CD4-positive, alpha-beta T cell treated with Interleukin-15 for 1 hour (primary cell): Measurements from ENCODE around the gene SUPT3H.
"Not testable (repeated sequence)": the region's sequence is repeated elsewhere in the genome, so short reads cannot be mapped to it uniquely, and the experiment has no call there.

Experiments used
- DNase-seq: peaks from one replicate; pipeline ENCODE4 v3.0.0-alpha.2; 2020

Gene SUPT3H

DNA sequence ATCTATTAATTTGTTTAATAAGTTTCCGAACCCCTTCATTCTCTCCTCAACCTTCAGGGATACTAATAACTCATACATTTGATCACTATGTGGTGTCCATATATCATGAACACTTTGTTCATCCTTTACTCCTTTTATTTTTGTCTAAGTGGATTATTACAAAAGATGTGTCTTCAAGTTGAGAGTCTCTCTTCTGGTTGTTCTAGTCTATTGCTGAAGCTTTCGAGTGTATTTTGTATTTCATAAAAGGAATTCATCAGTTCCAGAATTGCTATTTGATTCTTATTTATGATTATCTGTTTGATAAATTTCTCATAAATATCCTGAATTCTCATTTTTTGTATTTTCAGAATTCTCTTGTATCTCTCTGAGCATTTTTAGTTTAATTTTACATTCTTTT is 146.1 kb downstream of the SUPT3H start:
- no peak for DNase-seq

DNA sequence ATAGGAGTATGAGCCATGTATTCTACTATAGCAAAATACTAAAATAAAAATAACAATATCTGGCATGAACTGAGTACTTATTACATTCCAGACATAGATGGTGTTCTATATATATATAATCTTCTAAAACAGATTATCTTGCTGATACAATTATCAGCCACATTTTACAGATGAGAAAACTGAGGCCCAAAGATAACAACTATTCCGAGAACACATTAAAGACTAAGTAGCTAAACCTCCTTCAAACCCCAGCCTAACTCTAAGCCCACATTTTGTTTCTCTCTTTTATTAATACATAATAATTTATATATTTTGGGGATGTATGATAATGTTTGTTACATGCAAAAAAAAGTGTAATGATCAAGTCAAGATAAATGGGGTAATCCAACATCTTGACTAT is 148.3 kb downstream of the SUPT3H start:
- no peak for DNase-seq

DNA sequence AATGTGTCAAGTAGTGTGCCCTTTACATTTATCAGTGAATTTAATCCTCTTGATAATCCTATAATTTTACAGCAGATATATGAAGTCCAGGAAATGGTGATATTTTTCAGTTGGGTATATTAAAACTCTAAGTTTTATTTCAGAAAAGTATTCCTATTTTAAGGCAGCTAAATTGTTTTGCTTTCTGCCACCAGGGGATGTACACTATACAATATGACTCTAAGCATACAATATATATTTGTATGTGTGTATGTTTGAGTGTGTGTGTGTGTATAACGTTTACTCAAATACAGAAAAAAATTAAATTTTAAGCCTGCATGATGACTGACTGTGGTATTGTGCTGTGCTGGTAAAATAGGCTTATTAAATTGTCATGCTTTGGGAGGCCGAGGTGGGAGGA is 151.7 kb downstream of the SUPT3H start:
- DNase-seq = no peak

DNA sequence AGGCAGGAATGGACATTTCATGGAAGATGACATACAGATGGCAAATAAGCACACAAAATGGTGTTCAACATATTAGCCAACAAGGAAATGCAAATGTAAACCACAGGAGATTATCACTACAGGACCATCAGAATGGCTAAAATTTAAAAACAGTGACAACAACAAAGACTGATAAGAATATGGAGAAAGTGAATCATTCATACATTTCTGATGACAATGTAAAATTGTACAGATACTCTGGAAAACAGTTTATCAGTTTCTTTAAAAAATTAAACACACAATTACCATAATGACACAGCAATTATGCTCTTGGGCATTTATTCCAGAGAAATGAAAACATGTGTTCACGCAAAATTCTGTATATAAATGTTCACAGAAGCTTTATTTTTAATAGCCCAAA is 155.4 kb downstream of the SUPT3H start:
- no peak for DNase-seq

DNA sequence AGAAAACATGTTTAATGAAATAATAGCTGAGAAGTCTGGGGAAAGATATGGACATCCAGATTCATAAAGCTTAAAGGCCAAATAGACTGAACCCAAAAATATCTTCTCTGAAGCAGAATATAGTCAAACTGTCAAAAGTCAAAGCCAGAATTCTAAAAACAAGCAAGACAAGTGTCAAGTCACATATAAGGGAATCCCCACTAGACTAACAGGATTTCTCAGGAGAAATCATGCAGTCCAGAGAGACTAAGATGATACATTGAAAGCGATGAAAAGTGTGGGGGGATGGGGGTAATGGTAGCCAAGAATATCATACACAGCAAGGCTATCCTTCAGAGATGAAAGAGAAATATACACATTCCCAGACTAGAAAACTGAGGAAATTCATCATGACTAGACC is 162.0 kb downstream of the SUPT3H start:
- no peak for DNase-seq

DNA sequence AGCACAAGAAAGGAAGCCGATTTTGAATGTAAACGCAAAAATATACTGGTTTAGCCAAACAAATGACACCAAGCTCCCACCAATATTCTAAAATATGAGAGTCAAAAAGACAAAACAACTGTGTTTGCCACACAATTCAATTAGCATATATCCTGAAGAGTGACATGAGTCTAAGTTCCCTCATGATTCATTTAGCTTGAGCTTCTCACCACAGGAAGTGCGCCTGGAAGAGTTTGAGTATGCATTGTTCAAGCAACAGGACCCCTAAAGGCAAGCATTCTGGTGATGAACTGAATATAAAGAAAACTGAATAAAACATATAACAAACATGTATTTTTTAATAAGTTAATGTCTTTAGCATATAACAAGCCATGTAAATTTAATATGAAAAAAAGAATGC is 164.8 kb downstream of the SUPT3H start:
- DNase-seq = no peak

DNA sequence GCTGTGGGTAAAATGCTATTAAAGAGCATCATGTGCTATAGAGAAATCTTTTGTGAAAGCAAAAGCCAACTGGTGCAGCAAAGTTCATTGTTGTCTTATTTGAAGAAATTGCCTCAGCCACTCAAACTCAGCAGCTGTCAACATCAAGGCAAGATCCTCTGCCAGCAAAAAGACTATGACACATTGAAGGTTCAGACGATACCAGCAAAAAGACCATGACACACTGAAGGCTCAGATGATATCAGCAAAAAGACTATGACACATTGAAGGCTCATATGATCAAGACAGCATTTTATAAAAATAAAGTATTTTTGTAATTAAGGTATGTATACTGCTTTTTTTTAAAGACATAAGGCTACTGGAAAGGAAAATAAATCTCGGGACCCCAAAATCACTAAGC is 168.0 kb downstream of the SUPT3H start:
- no peak for DNase-seq

DNA sequence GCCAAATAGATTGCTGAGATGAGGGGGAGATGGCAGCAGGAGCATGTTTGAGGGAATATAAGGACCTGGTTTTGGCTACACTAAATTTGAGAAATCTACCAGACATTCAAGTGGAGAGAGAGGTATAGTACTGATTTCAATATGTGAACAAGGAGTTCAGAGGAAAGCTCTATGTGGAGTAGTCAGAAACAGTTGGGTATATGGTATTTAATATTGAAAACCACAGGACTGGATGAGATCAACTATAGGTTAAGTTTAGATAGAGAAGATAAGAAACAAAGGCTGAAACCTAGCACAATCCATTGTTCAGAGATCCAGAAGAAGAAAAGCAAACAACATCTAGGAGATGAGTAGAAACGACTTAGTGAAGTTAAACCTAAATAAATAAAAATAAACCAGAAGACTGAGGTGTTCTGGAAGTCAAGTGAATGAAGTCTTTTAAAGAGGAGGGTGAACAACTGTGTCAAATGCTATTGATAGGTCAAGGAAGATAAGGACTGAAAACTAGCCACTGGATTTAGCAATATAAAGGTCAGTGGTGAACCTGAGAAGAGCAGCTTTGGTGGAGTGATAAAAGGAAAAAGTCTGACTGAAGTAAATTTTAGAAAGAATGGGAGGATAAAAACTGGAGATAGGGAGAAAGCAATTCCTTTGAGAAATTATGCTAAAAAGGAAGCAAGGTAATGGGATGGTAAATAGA is 170.8 kb downstream of the SUPT3H start:
- DNase-seq = no peak

DNA sequence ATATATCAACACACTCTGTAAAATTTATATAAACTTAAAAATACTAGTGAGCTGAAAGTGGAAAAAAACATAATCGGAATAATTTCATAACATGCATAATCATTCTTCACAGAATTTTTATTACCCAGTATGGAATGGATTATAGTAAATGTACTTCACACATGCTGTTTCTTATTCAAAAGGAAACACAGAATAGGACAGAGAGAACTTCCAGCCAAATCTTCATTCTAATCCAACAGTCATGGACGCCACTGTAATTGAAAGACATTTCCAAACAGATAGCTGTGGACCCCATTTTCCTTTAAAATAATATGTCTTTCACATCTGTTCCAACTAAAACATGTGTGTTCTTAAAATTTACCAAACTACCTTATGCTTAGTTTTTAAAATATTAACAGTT is 176.2 kb downstream of the SUPT3H start:
- DNase-seq = no peak

DNA sequence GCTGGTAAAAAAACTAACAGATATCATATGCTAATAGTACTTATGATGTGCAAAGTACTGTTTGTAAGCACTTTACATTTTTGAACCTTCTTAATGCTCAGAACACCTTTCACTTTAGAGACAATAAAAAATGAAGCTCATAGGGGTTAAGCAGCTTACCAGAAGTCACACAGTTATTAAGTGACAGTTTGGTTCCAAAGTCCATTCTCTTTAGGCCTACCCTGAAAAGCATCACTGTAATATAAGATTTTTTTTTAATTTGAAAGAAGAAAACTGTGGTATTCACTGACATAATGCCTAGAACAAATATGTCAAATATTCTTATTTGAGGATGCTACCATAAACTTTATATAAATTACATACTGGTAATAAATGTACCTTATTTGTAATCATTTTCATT is 177.2 kb downstream of the SUPT3H start:
- DNase-seq = no peak

DNA sequence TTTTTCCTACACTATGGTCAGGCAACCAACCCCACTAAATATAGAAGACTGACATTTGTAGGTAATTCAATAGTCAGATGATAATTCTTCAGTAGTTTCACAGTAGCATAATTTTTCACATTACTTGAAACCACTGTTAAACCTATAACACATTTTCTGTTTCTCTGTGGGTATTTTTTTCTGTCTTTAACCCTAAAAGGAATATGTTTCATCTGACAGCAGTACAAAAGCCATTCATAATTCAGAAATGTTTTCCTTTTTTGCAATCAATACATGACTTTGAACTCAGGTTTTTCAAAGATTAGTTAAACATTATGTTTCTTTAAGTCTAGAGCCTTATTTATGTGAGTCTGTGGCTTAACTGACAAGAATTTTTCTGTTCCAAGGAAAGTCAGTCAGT is 178.2 kb downstream of the SUPT3H start:
- no peak for DNase-seq

DNA sequence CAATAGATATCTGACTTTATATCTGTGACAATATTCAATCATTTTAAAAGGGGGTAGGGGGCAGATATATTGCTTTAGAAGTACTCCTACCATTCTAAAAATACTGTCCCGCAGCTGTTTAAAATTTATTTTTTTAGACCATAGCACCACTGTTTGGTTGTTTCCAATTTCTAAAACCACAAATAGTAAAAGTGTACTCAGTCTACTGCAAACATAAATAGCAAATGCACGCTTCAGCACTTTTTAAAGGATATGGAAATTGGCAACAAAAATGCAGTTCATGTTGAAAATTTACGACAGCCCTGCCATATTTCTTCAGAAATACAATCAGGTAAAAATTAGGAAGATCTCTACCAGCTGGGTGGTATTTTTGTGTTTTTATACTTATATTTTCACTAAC is 181.6 kb downstream of the SUPT3H start:
- no peak for DNase-seq

DNA sequence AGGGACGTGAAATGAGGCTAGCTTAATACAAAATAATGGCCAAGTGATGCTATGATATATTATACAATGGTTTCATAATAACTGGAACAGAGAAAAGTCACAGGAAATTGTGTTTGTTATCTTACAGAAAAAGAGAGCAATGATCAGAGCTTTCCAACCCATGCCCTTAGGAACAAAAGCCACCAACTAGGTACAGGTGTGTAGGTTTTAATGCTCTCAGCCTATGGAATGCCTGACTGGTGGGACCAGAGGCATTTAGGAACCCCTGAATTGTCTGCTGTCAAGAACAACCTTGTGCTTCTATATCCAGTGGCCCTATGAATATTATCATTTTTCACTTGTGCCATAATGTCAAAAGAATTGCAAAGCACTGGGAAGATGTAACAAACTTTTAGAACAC is 182.6 kb downstream of the SUPT3H start:
- no peak for DNase-seq

DNA sequence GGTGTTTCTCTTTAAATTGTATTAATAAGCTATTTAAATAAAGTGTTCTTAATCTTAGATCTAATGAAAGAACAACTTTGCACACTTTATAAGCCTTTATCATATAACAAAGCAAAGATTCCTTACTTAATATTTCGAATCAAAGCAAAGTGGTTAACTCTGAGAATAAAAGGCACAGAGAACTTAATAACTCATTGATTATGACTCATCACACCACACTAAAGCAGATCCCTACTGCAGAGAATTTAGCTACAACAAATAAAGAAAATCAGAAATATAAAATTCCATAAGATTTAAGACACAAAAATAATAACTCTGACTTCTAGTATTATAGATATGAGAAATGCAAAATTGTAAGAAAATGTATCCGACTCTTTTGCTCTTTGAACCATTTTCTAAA is 185.2 kb downstream of the SUPT3H start:
- DNase-seq = no peak

DNA sequence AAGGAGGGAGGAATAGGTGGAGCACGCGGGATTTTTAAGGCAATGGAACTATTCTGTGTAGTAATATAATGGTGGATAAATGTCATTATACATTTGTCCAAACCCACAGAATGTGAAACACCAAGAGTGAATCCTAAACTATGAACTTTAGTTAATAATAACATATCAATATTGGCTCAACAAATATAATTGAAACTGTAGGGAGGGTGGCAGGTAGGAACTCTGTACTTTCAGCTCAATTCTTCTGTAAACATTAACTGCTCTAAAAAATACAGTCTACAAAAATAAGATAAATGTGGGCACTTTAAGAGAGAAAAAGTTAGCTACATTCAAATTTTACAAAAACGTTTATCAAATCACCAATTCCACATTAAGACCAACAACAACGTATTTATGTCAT is 186.3 kb downstream of the SUPT3H start:
- no peak for DNase-seq

DNA sequence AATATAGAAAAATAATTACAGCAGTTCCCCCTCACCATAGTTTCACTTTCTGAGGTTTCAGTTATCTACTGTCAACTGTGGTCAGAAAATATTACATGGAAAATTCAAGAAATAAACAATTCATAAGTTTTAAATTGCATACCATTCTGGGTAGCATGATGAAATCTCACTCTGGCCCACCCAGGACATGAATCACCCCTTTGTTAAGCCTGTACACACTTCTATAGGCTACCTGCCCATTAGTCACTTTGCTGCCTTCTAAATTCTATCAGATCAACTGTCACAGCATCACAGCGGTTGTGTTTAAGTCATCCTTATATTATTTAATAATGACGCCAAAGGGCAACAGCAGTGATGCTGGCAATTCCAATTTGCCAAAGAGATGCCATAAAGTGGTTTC is 189.9 kb downstream of the SUPT3H start:
- DNase-seq = no peak

DNA sequence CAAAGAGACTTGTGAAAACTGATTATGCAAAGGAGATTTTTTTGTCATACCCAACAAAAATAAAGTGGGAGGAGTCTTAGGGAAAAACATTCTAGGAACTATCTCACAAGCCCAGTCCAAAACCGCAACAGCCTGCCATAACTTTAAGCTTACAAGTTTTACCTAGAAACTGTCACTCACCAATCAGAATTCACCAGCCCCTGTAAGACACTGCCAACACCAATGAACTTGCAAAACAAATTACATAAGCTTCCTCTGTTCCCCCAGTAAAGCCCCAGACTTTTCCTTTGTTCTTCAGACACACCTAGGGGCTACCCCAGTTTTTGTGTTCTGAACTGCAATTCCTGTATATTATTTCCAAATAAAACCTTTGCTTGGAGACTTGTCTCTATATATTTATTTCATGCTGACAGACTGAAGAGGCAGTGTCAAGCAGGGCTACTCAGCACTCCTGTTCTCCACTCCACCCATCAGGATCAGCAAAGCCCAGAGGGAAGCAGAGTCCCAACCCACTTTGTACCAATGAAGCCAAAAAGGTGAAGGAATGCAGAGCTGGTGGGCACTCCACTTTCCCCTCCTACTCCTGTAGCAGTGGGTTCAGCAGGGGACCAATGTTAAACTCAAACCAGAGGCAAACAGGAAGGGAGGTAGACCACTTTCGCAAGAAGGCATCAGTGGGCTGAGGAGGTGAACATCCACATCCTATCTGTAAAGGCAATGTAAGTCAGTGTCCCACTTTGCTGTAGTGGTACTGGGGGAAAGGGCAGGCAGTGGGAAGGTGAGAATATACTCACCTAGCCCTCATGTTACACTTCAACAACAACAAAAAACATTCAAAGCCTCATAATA is 192.1 kb downstream of the SUPT3H start:
- DNase-seq = no peak

DNA sequence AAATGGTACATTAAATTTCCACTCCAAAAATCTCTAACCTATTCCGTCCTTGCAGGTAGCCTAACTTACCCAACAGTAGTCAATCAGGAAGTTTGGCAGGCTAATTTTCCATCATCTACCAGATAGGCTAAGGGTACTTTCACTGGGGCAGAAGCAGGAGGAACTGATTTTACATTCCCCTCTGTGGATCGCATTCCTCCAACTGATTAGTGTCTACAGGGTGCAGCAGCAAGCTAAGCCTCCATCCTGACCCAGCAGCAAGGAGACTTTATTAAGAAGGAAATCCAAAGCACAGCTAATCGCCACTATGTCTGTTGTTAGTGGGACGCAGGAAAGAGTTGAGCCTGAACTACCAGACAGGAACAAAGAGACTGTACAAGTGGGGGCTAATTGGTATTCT is 192.8 kb downstream of the SUPT3H start:
- DNase-seq = no peak

DNA sequence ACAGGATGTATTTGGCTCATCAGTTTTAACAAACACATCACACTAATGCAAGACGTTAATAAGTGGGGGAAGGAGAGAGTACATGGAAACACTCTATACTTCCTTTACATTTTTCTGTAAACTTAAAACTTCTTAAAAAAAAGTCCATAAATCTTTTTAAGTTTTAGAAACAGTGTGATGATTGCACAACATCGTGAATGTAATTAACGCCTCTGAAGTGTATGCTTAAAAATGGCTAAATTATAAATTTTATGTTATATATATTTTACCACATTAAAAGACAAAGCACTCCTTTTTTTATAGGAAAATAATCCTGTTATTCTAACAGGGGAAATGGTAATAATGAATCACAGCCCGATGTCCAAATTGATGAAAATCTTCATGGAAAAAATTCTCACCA is 193.7 kb downstream of the SUPT3H start:
- DNase-seq = no peak

DNA sequence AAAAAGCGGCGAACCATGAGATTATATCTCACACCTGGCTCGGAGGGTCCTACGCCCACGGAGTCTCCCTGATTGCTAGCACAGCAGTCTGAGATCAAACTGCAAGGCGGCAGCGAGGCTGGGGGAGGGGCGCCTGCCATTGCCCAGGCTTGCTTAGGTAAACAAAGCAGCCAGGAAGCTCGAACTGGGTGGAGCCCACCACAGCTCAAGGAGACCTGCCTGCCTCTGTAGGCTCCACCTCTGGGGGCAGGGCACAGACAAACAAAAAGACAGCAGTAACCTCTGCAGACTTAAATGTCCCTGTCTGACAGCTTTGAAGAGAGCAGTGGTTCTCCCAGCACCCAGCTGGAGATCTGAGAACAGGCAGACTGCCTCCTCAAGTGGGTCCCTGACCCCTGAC is 201.4 kb downstream of the SUPT3H start:
- not testable (repeated sequence) for DNase-seq

DNA sequence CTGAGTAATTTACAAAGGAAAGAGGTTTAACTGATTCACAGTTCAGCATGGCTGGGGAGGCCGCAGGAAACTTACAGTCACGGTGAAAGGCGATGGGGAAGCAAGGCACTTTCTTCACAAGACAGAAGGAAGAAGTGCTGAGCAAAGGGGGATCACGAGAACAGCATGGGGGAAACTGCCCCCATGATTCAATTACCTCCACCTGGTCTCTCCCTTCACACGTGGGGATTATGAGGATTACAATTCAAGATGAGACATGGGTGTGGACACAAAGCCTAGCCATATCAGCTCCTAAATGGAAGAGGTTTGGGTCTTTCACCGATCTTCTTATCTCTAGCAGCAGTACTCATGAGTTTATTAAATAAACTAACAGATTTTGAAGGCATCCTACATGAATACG is 202.5 kb downstream of the SUPT3H start:
- DNase-seq = no peak

DNA sequence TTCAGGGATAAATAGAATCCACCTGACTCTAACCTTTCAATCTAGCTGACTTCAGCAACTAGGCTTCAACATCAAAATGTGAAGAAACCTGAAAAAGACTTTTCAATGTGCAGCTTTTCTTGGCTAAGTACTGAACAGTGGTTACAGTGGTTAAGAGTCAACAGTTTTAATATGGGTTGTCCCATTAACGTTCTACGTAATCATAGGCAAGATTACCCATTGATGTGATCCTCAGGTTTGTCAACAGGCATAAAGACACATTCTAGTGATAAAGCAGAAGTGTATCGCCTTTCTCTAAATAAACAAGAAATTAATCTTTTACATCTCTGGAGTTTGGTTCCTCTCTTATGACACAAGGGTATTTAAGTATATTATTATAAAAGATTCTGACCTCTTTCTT is 203.7 kb downstream of the SUPT3H start:
- DNase-seq = no peak

DNA sequence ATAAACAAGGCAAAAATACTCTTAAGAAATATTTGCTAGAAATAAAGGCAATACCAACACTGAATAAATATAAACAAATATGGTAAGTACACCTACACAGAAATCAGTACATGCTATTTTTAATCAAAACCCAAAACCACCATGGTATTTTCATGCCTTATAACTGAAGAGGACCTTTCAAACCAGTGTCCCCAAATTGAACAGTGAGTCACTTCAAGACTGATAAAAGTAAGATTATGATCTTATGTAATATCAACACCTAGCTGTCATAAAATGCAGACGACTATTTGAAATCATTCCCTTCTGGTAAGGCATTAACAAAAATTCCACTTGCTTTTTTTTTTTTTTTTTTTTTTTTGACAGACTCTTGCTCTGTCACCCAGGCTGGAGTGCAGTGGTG is 206.4 kb downstream of the SUPT3H start:
- no peak for DNase-seq

DNA sequence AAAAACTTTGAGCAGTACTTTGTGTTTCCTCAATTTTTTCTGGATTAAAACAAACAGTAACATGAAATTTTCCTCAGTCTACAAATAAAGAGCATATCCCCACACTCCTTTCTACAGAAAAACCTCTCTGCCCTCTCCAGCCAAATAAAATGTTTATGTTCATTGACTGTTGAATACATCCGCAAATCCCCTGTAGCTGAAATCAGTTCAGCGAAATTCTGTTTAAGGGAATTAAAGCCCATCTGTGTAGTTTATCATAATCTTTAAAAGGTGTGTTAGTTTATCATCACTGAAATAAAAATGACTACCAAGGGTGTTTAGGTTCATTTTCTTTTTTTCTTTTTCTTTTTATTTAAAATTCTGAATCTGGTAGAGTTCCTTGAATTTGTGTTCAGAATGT is 207.4 kb downstream of the SUPT3H start:
- no peak for DNase-seq

DNA sequence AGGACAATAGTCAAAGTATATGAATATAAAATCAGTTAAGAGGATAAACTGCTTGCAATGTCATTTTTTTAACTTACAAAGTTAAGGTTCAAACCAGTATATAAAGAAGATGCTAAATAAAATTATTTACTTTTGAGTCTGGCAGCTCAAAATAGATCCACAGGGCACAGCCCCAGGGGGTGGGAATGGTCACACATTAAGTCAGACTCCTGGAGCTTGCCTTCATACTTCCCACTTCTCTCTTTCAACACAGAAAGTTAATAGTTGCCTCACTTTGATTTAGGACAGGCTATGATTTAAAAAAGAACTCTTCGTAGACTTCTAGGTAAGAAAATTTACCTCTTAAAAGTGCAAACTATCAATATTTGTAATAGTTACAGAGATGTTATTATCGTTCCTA is 207.9 kb downstream of the SUPT3H start:
- DNase-seq = no peak
